ENCODE measurements around the gene SORT1. TPM values are rescaled to one million over a fixed set of nuclear protein-coding genes. Genes with fewer than 3 reads are reported as not detected.

SORT1 gene
- total and polyA plus RNA-seq, 2 of the 4 experiments (the other 2 are of a cell fraction), result 15.8 to 16.7 TPM

- Histone ChIP-seq H3K9me3 (ENCODE audit: control insufficient read depth, insufficient read depth, low read length) (no peaks in the 10 kb centered on the region), H3K9ac (ENCODE audit: low read depth, low read length) (peak overlapping the region; percentile 72; the same call in 1 of the 2 replicates), H4K5ac (ENCODE audit: low read depth, low read length) (no peak overlapping the region), H3K36me3 (ENCODE audit: control insufficient read depth, insufficient read depth, low read length) (no peaks in the 10 kb centered on the region), H3K56ac (ENCODE audit: extremely low read depth, insufficient read depth, low read length) (peak overlapping the region; percentile 13; the same call in 1 of the 2 replicates), H2AFZ (replicated peaks; ENCODE audit: low read length, poor library complexity) (peak overlapping the region; percentile 96), H3K4me1 (ENCODE audit: control insufficient read depth, insufficient read depth, low read length) (peaks cover 8% of the 10 kb centered on the region), H3K14ac (replicated peaks; ENCODE audit: low read depth, low read length) (peak overlapping the region; percentile 81), H2AK5ac (ENCODE audit: low read depth, low read length) (no peak overlapping the region), H2AK9ac (replicated peaks; ENCODE audit: low read depth, low read length, poor library complexity) (peak overlapping the region; percentile 98), H3K27me3 (ENCODE audit: control insufficient read depth, insufficient read depth, low read length) (no peaks in the 10 kb centered on the region), H2BK5ac (ENCODE audit: low read depth, low read length, poor library complexity, severe bottlenecking) (peak overlapping the region; percentile 79), H3K4me2 (ENCODE audit: low read depth, low read length) (peak overlapping the region; percentile 71), H2BK20ac (ENCODE audit: low read depth, low read length) (no peak overlapping the region), H3K4me3 (ENCODE audit: insufficient read depth, low read depth, low read length) (peak overlapping the region; percentile 70), H4K20me1 (ENCODE audit: insufficient read depth, low read length) (peaks cover 25% of the 10 kb centered on the region), H2BK15ac (ENCODE audit: low read depth, low read length) (no peak overlapping the region), H3K4ac (ENCODE audit: low read depth, low read length) (peak overlapping the region; percentile 78), H3K27ac (ENCODE audit: insufficient read depth, low read length) (peak overlapping the region; percentile 76; the same call in 1 of the 2 replicates), H3K9me1 (ENCODE audit: insufficient read depth, low read length) (peaks cover 3% of the 10 kb centered on the region; the same call in 1 of the 2 replicates), H3K18ac (ENCODE audit: low read depth, low read length) (no peak overlapping the region), H2BK120ac (ENCODE audit: low read depth, low read length) (no peak overlapping the region), H4K8ac (ENCODE audit: low read depth in 2 of 2, low read length in 2 of 2) (peak overlapping the region; percentile 37 to 90), H3K23ac (ENCODE audit: low read depth, low read length) (peak overlapping the region; percentile 48; the same call in 1 of the 2 replicates), H4K91ac (ENCODE audit: insufficient read depth, low read depth, low read length) (0 out of 2 replicates have a peak overlapping the region, but pooled peaks have one; percentile 31), H3K79me1 (ENCODE audit: low read depth in 1 of 2, low read length in 2 of 2) (peaks cover 9 to 40% of the 10 kb centered on the region in 2 experiments)
- dilution Hi-C loops (cut with HindIII; ENCODE audit: low sequenced_read_pairs, unreplicated experiment), result no loop called here
- CTCF ChIA-PET, result interaction anchor here (1.5 kb wide), 1 partner anchor 27 kb away, joined by 4 read pairs; no protein-coding TSS in a partner anchor
- ATAC-seq (ENCODE audit: low read depth) (no peak), DNase-seq (no peak)
- intact Hi-C loops (cut with micrococcal nuclease), result loop anchor here (2.0 kb wide), 1 partner anchor 106 kb away; no protein-coding TSS in a partner anchor
- TF ChIP-seq MXI1 (IDR thresholded peaks at IDR 0.05; ENCODE audit: borderline replicate concordance, low read depth, low read length) (no peak), FOS (IDR thresholded peaks at IDR 0.05; ENCODE audit: low read depth, low read length) (no peak), CTCF (conservative IDR thresholded peaks at IDR 0.05; ENCODE audit: low read depth, low read length) (no peak), NFE2L2 (IDR thresholded peaks at IDR 0.05; ENCODE audit: low read depth, low read length) (no peak), RFX5 (IDR thresholded peaks at IDR 0.05; ENCODE audit: low read depth, low read length) (no peak), USF2 (IDR thresholded peaks at IDR 0.05; ENCODE audit: low read depth, low read length) (no peak), CHD1 (IDR thresholded peaks at IDR 0.05; ENCODE audit: low read depth, low read length) (no peak), POLR2A (IDR thresholded peaks at IDR 0.05; ENCODE audit: low read depth, low read length) (no peak)
- TF ChIP-seq, protein P1, sequence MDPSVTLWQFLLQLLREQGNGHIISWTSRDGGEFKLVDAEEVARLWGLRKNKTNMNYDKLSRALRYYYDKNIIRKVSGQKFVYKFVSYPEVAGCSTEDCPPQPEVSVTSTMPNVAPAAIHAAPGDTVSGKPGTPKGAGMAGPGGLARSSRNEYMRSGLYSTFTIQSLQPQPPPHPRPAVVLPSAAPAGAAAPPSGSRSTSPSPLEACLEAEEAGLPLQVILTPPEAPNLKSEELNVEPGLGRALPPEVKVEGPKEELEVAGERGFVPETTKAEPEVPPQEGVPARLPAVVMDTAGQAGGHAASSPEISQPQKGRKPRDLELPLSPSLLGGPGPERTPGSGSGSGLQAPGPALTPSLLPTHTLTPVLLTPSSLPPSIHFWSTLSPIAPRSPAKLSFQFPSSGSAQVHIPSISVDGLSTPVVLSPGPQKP (IDR thresholded peaks at IDR 0.05; ENCODE audit: borderline replicate concordance, low read depth, low read length), result no peak
- POLR2A ChIA-PET (ENCODE audit: unreplicated experiment), result interaction anchor here (0.6 kb wide), 2 partner anchors 170 to 178 kb away, joined by 7 to 10 read pairs; partner anchors contain the start of gene CELSR2
- no TSS peak for BruUV-seq (replicated peaks)
- WGBS, 2 experiments (ENCODE audit: extremely low coverage in 2 of 2, insufficient read length in 1 of 2), result 0% methylated on average over 1 of the region's 7 CpGs; no CpG with 5 or more reads in 1 of the 2 experiments
- in situ Hi-C loops (cut with MboI; ENCODE audit: low sequenced_read_pairs), result no loop called here
Measured at GRCh38 chr1:109427171-109427467, 29.4 kb upstream of the SORT1 start.
